ENCODE measurements around the gene ANKLE2. TPM values are rescaled to one million over a fixed set of nuclear protein-coding genes. Genes with fewer than 3 reads are reported as not detected.
A peak's percentile ranks its signal among the peaks of the same experiment; 100 is the strongest.

Gene ANKLE2
- polyA plus RNA-seq, 1 of the 3 experiments (the other 2 are of a cell fraction): 55.1 TPM

GRCh38 chr12:132723764-132724140, 37.9 kb downstream of the ANKLE2 start:
- Histone ChIP-seq H3K36me3 (replicated peaks in 1 of 2; ENCODE audit: control insufficient read depth in 1 of 2, insufficient read depth in 2 of 2, low read length in 1 of 2) (peaks cover 59 to 73% of the 10 kb centered on the region in 2 experiments), H3K4me1 (ENCODE audit: control insufficient read depth in 1 of 2, insufficient read depth in 2 of 2, low read depth in 1 of 2, low read length in 1 of 2) (no peaks in the 10 kb centered on the region), H3K9me2 (no peaks in the 10 kb centered on the region), H3K9ac (no peak overlapping the region), H2AFZ (ENCODE audit: low read depth) (no peak overlapping the region), H3F3A (replicated peaks; ENCODE audit: insufficient read depth) (peaks cover 25% of the 10 kb centered on the region), H3K27me3 (ENCODE audit: insufficient read depth) (no peaks in the 10 kb centered on the region), H3K4me2 (no peak overlapping the region), H3K4me3 (ENCODE audit: low read depth in 2 of 2, low read length in 1 of 2) (no peak overlapping the region), H3K9me3 (no peaks in the 10 kb centered on the region), H3K27ac (ENCODE audit: low read depth in 2 of 2, low read length in 1 of 2) (peak overlapping the region in 1 of 2 experiments; percentile 35; a peak in 1 of 4 replicates), H4K20me1 (ENCODE audit: insufficient read depth) (peaks cover 30% of the 10 kb centered on the region), H3K79me2 (ENCODE audit: insufficient read depth) (peaks cover 35% of the 10 kb centered on the region; the same call in 1 of the 2 replicates)
- 87% methylated on average over 2 of the region's 2 CpGs for WGBS (ENCODE audit: low lambda C conversion rate)
- CTCF ChIA-PET: no interaction called here
- no peak for TF ChIP-seq MAX (IDR thresholded peaks at IDR 0.05; ENCODE audit: low read depth)
- TF ChIP-seq EP300 (IDR thresholded peaks at IDR 0.05; ENCODE audit: borderline replicate concordance in 1 of 2, low read depth in 1 of 2, low read length in 1 of 2): no peak
- no peak for TF ChIP-seq JUND (IDR thresholded peaks at IDR 0.05)
- TF ChIP-seq CHD2 (IDR thresholded peaks at IDR 0.05; ENCODE audit: low read length, partially characterized antibody): no peak
- no peak for TF ChIP-seq FOXJ3 (CRISPR knock-in tag; IDR thresholded peaks at IDR 0.05)
- TF ChIP-seq SMC3 (IDR thresholded peaks at IDR 0.05; ENCODE audit: low read depth, low read length): no peak
- no peak for TF ChIP-seq YY1 (IDR thresholded peaks at IDR 0.05; ENCODE audit: low read depth)
- TF ChIP-seq TAF1 (IDR thresholded peaks at IDR 0.05; ENCODE audit: borderline replicate concordance, low read depth, low read length): no peak
- DNase-seq: no peak
- POLR2A ChIA-PET: no interaction called here

GRCh38 chr12:132723015-132723763, 38.4 kb downstream of the ANKLE2 start:
- Histone ChIP-seq H3K4me1 (ENCODE audit: control insufficient read depth in 1 of 2, insufficient read depth in 2 of 2, low read depth in 1 of 2, low read length in 1 of 2) (no peaks in the 10 kb centered on the region), H3K79me2 (ENCODE audit: insufficient read depth) (peaks cover 30% of the 10 kb centered on the region; the same call in 1 of the 2 replicates), H3K9me2 (no peaks in the 10 kb centered on the region), H3K4me2 (no peak overlapping the region), H3K27me3 (ENCODE audit: insufficient read depth) (no peaks in the 10 kb centered on the region), H4K20me1 (ENCODE audit: insufficient read depth) (peaks cover 28% of the 10 kb centered on the region), H3K27ac (ENCODE audit: low read depth in 2 of 2, low read length in 1 of 2) (peak overlapping the region in 1 of 2 experiments; percentile 35; a peak in 2 of 4 replicates), H3K9ac (no peak overlapping the region), H2AFZ (ENCODE audit: low read depth) (no peak overlapping the region), H3K36me3 (replicated peaks in 1 of 2; ENCODE audit: control insufficient read depth in 1 of 2, insufficient read depth in 2 of 2, low read length in 1 of 2) (peaks cover 53 to 72% of the 10 kb centered on the region in 2 experiments), H3F3A (replicated peaks; ENCODE audit: insufficient read depth) (peaks cover 25% of the 10 kb centered on the region), H3K4me3 (ENCODE audit: low read depth in 2 of 2, low read length in 1 of 2) (no peak overlapping the region), H3K9me3 (no peaks in the 10 kb centered on the region)
- POLR2A ChIA-PET: no interaction called here
- CTCF ChIA-PET: no interaction called here
- no peak for DNase-seq
- WGBS (ENCODE audit: low lambda C conversion rate): 92% methylated on average over 28 of the region's 30 CpGs
- TF ChIP-seq TCF12 (IDR thresholded peaks at IDR 0.05) (no peak), FOXJ3 (CRISPR knock-in tag; IDR thresholded peaks at IDR 0.05) (no peak), CTCF (IDR thresholded peaks at IDR 0.05) (no peak), MEF2A (IDR thresholded peaks at IDR 0.05; ENCODE audit: borderline replicate concordance, low read depth) (no peak), EP300 (IDR thresholded peaks at IDR 0.05; ENCODE audit: borderline replicate concordance in 1 of 2, low read depth in 1 of 2, low read length in 1 of 2) (no peak), GABPA (IDR thresholded peaks at IDR 0.05; ENCODE audit: low read depth) (no peak), IRF3 (IDR thresholded peaks at IDR 0.05; ENCODE audit: low read depth, low read length) (no peak), FOXM1 (IDR thresholded peaks at IDR 0.05; ENCODE audit: low read depth) (no peak), RAD21 (IDR thresholded peaks at IDR 0.05; ENCODE audit: low read length) (no peak), USF2 (IDR thresholded peaks at IDR 0.05; ENCODE audit: borderline replicate concordance, low read depth, low read length) (no peak), TAF1 (IDR thresholded peaks at IDR 0.05; ENCODE audit: borderline replicate concordance, low read depth, low read length) (no peak), YY1 (IDR thresholded peaks at IDR 0.05; ENCODE audit: low read depth) (no peak), JUND (IDR thresholded peaks at IDR 0.05) (no peak), SIN3A (IDR thresholded peaks at IDR 0.05; ENCODE audit: borderline replicate concordance, low read depth, low read length) (no peak), POLR2AphosphoS5 (IDR thresholded peaks at IDR 0.05; ENCODE audit: low read depth, low read length) (no peak), NRF1 (IDR thresholded peaks at IDR 0.05; ENCODE audit: low read depth, low read length) (no peak), ZBTB33 (IDR thresholded peaks at IDR 0.05; ENCODE audit: borderline replicate concordance, low read depth) (no peak), FOSL2 (IDR thresholded peaks at IDR 0.05; ENCODE audit: borderline replicate concordance, low read depth) (no peak), RFX5 (IDR thresholded peaks at IDR 0.05; ENCODE audit: low read length) (no peak)

All from SK-N-SH (cell line).